Neural cell (in vitro differentiated cells): ENCODE measurements around the gene CFAP157. TPM values are rescaled to one million over a fixed set of nuclear protein-coding genes. Genes with fewer than 3 reads are reported as not detected.

Source experiments
- H2AFZ ChIP-seq: fragments of 200-600, 300-800 bp; sonication (generic), shearing (Covaris generic); 2 replicates; pipeline ENCODE4 v1.6.0; 2014; ENCODE audit warnings: low read depth, mild to moderate bottlenecking, antibody characterized with exemption, low read length, moderate library complexity
- H3F3A ChIP-seq: fragments of 200-600 bp; shearing (Covaris generic); 2 replicates; pipeline ENCODE4 v1.6.1; 2016; ENCODE audit warnings: mild to moderate bottlenecking, moderate library complexity, mixed read lengths, antibody characterized with exemption, low read length; ENCODE audit not compliant: insufficient read depth, poor library complexity, severe bottlenecking
- H3K27ac ChIP-seq: fragments of 200-600, 300-800 bp; sonication (generic), shearing (Covaris generic); 2 replicates; pipeline ENCODE4 v1.5.1; 2014; ENCODE audit warnings: mild to moderate bottlenecking, low read length, moderate library complexity
- H3K27me3 ChIP-seq: fragments of 300-800, 200-600 bp; sonication (generic), shearing (Covaris generic); 2 replicates; pipeline ENCODE4 v1.6.0; 2014; ENCODE audit warnings: mild to moderate bottlenecking, low read depth, low read length, moderate library complexity; ENCODE audit not compliant: insufficient read depth
- H3K36me3 ChIP-seq: fragments of 300-800, 200-600 bp; sonication (generic), shearing (Covaris generic); 2 replicates; pipeline ENCODE4 v1.5.1; 2014; ENCODE audit warnings: mild to moderate bottlenecking, antibody characterized with exemption, low read length, moderate library complexity; ENCODE audit not compliant: insufficient read depth
- H3K4me2 ChIP-seq: fragments of 300-800, 200-600 bp; sonication (generic), shearing (Covaris generic); 2 replicates; pipeline ENCODE4 v1.6.0; 2014; ENCODE audit warnings: mild to moderate bottlenecking, low read length
- H3K4me3 ChIP-seq: fragments of 300-800, 200-600 bp; sonication (generic), shearing (Covaris generic); 2 replicates; pipeline ENCODE4 v1.5.1; 2014; ENCODE audit warnings: mild to moderate bottlenecking, low read length, moderate library complexity
- H3K79me2 ChIP-seq: fragments of 200-600 bp; shearing (Covaris generic); replicated peaks from 2 replicates; pipeline ENCODE4 v1.6.0; 2014; ENCODE audit warnings: mild to moderate bottlenecking, low read length, moderate library complexity; ENCODE audit not compliant: insufficient read depth
- H3K9ac ChIP-seq: fragments of 300-800, 200-600 bp; sonication (generic), shearing (Covaris generic); 2 replicates; pipeline ENCODE4 v1.6.1; 2016; ENCODE audit warnings: mild to moderate bottlenecking, low read length, mixed read lengths
- H3K9me2 ChIP-seq: fragments of 200-600 bp; shearing (Covaris generic); 2 replicates; pipeline ENCODE4 v1.6.1; 2016; ENCODE audit warnings: mild to moderate bottlenecking, low read length, mixed read lengths; ENCODE audit not compliant: insufficient read depth
- H3K9me3 ChIP-seq: fragments of 200-600, 300-800 bp; sonication (generic), shearing (Covaris generic); 2 replicates; pipeline ENCODE4 v1.6.1; 2016; ENCODE audit warnings: mild to moderate bottlenecking, mixed run types, low read length, moderate library complexity, mixed read lengths
- H4K20me1 ChIP-seq: fragments of 200-600 bp; shearing (Covaris generic); 2 replicates; pipeline ENCODE4 v1.6.1; 2016; ENCODE audit warnings: mild to moderate bottlenecking, mixed run types; ENCODE audit not compliant: insufficient read depth
- EP300 ChIP-seq: fragments of 450-650 bp; conservative IDR thresholded peaks from 2 replicates; pipeline ENCODE4 v1.6.1; 2014; ENCODE audit warnings: antibody characterized with exemption, mild to moderate bottlenecking, moderate library complexity; ENCODE audit not compliant: poor library complexity, severe bottlenecking
- EZH2 ChIP-seq: fragments of 200-600, 300-800 bp; shearing (Covaris generic), sonication (generic); IDR thresholded peaks from 2 replicates; pipeline ENCODE4 v1.6.1; 2014; ENCODE audit warnings: antibody characterized with exemption, low read length, borderline replicate concordance, mild to moderate bottlenecking; ENCODE audit not compliant: insufficient read depth, poor library complexity, severe bottlenecking
- MXI1 ChIP-seq: fragments of 450-650 bp; conservative IDR thresholded peaks from 2 replicates; pipeline ENCODE4 v1.6.1; 2014; ENCODE audit warnings: antibody characterized with exemption, mild to moderate bottlenecking; ENCODE audit not compliant: poor library complexity, severe bottlenecking
- POLR2AphosphoS5 ChIP-seq: IDR thresholded peaks from 2 replicates; pipeline ENCODE4 v1.6.1; 2012
- RAD21 ChIP-seq: fragments of 450-650 bp; conservative IDR thresholded peaks from 2 replicates; pipeline ENCODE4 v1.6.1; 2014; ENCODE audit warnings: antibody characterized with exemption, mild to moderate bottlenecking, moderate library complexity
- SMC3 ChIP-seq: fragments of 450-650 bp; conservative IDR thresholded peaks from 2 replicates; pipeline ENCODE4 v1.6.1; 2014; ENCODE audit warnings: antibody characterized with exemption, mild to moderate bottlenecking, moderate library complexity; ENCODE audit not compliant: poor library complexity
- TAF1 ChIP-seq: IDR thresholded peaks from 2 replicates; pipeline ENCODE4 v1.6.1; 2012; ENCODE audit warnings: low read depth
- polyA plus RNA-seq: library from polyadenylated mRNA; depleted of rRNA; stranded (reverse); fragments of >200 nt; gene quantifications from 2 replicates; pipeline ENCODE4 v1.2.3, GENCODE V29; 2014
- TF ChIP-seq, protein P1 (sequence below): IDR thresholded peaks from 2 replicates; pipeline ENCODE4 v1.6.1; 2012; ENCODE audit warnings: borderline replicate concordance
- TF ChIP-seq, protein P2 (sequence below): fragments of 450-650 bp; IDR thresholded peaks from 2 replicates; pipeline ENCODE4 v1.5.1; 2014; ENCODE audit warnings: antibody characterized with exemption, mild to moderate bottlenecking, moderate library complexity; ENCODE audit not compliant: poor library complexity, severe bottlenecking

Gene CFAP157
- polyA plus RNA-seq, 1 donor from 2014 or later, result 1.3 TPM

DNA sequence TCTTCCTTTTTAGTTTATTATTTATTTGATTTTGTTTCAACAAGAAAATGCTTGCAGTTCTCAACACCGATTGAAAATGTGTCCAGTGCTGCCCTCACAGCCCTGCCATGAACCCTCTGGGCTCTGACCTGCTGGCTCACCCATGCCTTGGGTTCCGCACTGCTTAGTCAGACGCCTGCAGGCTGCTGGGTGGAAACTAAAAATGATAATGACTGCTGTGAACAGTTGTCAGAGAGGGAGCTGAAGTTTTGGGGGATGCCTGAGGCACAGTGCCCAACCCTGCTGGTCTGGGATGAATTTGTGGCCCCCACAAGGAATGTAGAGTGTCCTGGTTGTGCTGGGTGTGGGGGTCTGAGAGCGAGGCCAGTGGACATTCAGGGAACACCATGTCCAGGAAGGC lies 22.2 kb upstream of the CFAP157 start:
- H3K36me3 ChIP-seq, result peaks cover 5% of the 10 kb centered on the region
- peaks cover 3% of the 10 kb centered on the region for H4K20me1 ChIP-seq
- H3K9me3 ChIP-seq, result no peaks in the 10 kb centered on the region
- H3F3A ChIP-seq, result no peaks in the 10 kb centered on the region
- no peak overlapping the region for H3K9ac ChIP-seq
- no peak overlapping the region for H3K4me3 ChIP-seq
- no peak overlapping the region for H3K27ac ChIP-seq
- no peak overlapping the region for H2AFZ ChIP-seq
- H3K79me2 ChIP-seq, result no peaks in the 10 kb centered on the region
- no peak for TF ChIP-seq EZH2
- TF ChIP-seq, protein P1, sequence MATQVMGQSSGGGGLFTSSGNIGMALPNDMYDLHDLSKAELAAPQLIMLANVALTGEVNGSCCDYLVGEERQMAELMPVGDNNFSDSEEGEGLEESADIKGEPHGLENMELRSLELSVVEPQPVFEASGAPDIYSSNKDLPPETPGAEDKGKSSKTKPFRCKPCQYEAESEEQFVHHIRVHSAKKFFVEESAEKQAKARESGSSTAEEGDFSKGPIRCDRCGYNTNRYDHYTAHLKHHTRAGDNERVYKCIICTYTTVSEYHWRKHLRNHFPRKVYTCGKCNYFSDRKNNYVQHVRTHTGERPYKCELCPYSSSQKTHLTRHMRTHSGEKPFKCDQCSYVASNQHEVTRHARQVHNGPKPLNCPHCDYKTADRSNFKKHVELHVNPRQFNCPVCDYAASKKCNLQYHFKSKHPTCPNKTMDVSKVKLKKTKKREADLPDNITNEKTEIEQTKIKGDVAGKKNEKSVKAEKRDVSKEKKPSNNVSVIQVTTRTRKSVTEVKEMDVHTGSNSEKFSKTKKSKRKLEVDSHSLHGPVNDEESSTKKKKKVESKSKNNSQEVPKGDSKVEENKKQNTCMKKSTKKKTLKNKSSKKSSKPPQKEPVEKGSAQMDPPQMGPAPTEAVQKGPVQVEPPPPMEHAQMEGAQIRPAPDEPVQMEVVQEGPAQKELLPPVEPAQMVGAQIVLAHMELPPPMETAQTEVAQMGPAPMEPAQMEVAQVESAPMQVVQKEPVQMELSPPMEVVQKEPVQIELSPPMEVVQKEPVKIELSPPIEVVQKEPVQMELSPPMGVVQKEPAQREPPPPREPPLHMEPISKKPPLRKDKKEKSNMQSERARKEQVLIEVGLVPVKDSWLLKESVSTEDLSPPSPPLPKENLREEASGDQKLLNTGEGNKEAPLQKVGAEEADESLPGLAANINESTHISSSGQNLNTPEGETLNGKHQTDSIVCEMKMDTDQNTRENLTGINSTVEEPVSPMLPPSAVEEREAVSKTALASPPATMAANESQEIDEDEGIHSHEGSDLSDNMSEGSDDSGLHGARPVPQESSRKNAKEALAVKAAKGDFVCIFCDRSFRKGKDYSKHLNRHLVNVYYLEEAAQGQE, result no peak
- no peak for TF ChIP-seq EP300
- no peak for TF ChIP-seq TAF1
- no peak for TF ChIP-seq POLR2AphosphoS5
- TF ChIP-seq, protein P2, sequence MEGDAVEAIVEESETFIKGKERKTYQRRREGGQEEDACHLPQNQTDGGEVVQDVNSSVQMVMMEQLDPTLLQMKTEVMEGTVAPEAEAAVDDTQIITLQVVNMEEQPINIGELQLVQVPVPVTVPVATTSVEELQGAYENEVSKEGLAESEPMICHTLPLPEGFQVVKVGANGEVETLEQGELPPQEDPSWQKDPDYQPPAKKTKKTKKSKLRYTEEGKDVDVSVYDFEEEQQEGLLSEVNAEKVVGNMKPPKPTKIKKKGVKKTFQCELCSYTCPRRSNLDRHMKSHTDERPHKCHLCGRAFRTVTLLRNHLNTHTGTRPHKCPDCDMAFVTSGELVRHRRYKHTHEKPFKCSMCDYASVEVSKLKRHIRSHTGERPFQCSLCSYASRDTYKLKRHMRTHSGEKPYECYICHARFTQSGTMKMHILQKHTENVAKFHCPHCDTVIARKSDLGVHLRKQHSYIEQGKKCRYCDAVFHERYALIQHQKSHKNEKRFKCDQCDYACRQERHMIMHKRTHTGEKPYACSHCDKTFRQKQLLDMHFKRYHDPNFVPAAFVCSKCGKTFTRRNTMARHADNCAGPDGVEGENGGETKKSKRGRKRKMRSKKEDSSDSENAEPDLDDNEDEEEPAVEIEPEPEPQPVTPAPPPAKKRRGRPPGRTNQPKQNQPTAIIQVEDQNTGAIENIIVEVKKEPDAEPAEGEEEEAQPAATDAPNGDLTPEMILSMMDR, result no peak
- TF ChIP-seq SMC3, result no peak
- no peak for TF ChIP-seq MXI1
- TF ChIP-seq RAD21, result no peak
- H3K27me3 ChIP-seq, result no peaks in the 10 kb centered on the region
- H3K9me2 ChIP-seq, result no peaks in the 10 kb centered on the region
- no peak overlapping the region for H3K4me2 ChIP-seq

DNA sequence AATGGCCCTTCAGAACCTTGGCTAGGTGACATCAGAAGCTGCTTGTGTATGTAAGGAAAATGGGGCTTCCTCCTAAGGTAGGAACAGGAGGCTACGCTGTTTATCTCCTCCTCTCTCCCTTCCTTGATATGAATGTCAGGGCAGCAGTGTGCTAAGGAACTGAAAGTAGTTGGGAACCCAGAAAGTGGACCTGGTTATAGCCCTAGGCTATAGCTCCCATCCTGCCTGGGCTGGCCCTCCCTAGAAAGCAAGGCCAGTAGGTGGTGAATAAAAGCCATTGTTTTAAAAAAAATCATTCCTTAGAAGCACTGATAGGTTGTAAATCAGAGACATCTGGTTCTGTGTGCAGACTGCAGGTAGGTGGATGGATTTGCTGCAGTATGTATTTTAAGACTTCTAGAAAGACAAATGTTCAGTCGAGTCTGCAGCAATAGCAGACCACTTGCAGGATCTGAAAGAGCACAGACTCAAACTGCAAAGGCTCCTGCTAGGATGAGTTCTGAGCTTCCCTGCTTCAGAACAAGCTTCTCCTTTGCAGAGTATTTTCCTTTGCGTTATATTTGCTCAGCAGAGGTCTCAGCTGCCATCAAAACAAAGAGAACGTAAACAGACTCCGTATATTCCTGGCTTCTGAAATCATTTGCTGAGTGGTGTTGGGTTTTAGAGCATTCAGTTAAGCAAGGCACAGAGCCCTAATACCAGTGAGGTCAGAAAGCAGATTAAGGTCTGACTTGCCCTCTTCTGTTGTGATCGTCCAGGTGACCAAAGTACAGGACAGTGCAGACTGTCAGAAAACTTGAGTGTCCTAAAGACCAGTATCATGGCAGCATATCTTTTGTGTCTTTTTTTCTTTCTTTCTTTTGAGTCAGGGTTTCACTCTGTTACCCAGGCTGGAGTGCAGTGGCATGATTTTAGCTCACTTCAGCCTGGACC lies 20.1 kb upstream of the CFAP157 start:
- H3K9ac ChIP-seq, result no peak overlapping the region
- TF ChIP-seq POLR2AphosphoS5 (no peak), TAF1 (no peak), RAD21 (no peak), EZH2 (no peak), SMC3 (no peak), MXI1 (no peak), EP300 (no peak)
- TF ChIP-seq, protein P1, result no peak
- TF ChIP-seq, protein P2, result no peak
- no peaks in the 10 kb centered on the region for H3K79me2 ChIP-seq
- H3K4me3 ChIP-seq, result no peak overlapping the region
- H3F3A ChIP-seq, result no peaks in the 10 kb centered on the region
- H3K27me3 ChIP-seq, result no peaks in the 10 kb centered on the region
- no peaks in the 10 kb centered on the region for H3K9me2 ChIP-seq
- no peak overlapping the region for H2AFZ ChIP-seq
- peaks cover 3% of the 10 kb centered on the region for H4K20me1 ChIP-seq
- H3K9me3 ChIP-seq, result no peaks in the 10 kb centered on the region
- peaks cover 5% of the 10 kb centered on the region for H3K36me3 ChIP-seq
- no peak overlapping the region for H3K4me2 ChIP-seq
- H3K27ac ChIP-seq, result no peak overlapping the region
